Measurements from ENCODE around the gene PAX5. TPM values are rescaled to one million over a fixed set of nuclear protein-coding genes. Genes with fewer than 3 reads are reported as not detected.
A peak's percentile ranks its signal among the peaks of the same experiment; 100 is the strongest.

The PAX5 gene
- total and polyA plus RNA-seq, 2 of the 13 experiments (the other 11 are each of a cell fraction or from before 2014, with no cell fraction given), result not detected

- Histone ChIP-seq H4K20me1 (ENCODE audit: insufficient read depth, low read length) (no peaks in the 10 kb centered on the region), H3K4me1 (ENCODE audit: insufficient read depth, low read length) (no peaks in the 10 kb centered on the region), H2AFZ (ENCODE audit: low read length) (no peak overlapping the region), H3K27me3 (ENCODE audit: control insufficient read depth in 1 of 2, insufficient read depth in 2 of 2, low read length in 2 of 2) (no peaks in the 10 kb centered on the region; a peak in 1 of 5 replicates), H3K79me2 (ENCODE audit: insufficient read depth, low read length) (no peaks in the 10 kb centered on the region), H3K36me3 (replicated peaks in 1 of 2; ENCODE audit: control insufficient read depth in 1 of 2, insufficient read depth in 2 of 2, low read length in 2 of 2) (no peaks in the 10 kb centered on the region), H3K4me3 (replicated peaks in 1 of 3; ENCODE audit: insufficient read depth in 1 of 3, low read depth in 2 of 3, low read length in 3 of 3) (no peak overlapping the region), H3K27ac (ENCODE audit: extremely low read length, insufficient read depth, low read length) (no peak overlapping the region), H3K4me2 (ENCODE audit: low read depth, low read length) (no peak overlapping the region), H3K9me3 (ENCODE audit: low read length) (no peaks in the 10 kb centered on the region), H3K9ac (ENCODE audit: insufficient read depth, low read depth, low read length) (no peak overlapping the region)
- in situ Hi-C loops (cut with HindIII; ENCODE audit: extremely low pct_ligation_motif_present, low pct_unique_long_range_greater_than_20kb), result no loop called here
- 49% methylated on average over 5 of the region's 12 CpGs for WGBS (ENCODE audit: low lambda C conversion rate)
- DNase-seq (ENCODE audit: low spot score), result no peak
- POLR2A ChIA-PET, result no interaction called here
- intact Hi-C loops (cut with micrococcal nuclease; ENCODE audit: unreplicated experiment), result no loop called here
- FAIRE-seq, result no peak
- ATAC-seq, result no peak
- CTCF ChIA-PET (ENCODE audit: low intra/inter-chr PET ratio, low total read pairs), result no interaction called here
- TF ChIP-seq ARHGAP35 (CRISPR knock-in tag; IDR thresholded peaks at IDR 0.05; ENCODE audit: borderline replicate concordance) (no peak), ZNF629 (CRISPR knock-in tag; conservative IDR thresholded peaks at IDR 0.05) (0 out of 2 replicates have a peak, but pooled peaks have one; percentile 7)
- BruUV-seq (replicated peaks), result no TSS peak
These were observed 122.3 kb downstream of the PAX5 start for GRCh38 chr9:36911601-36912412.

GRCh38 chr9:36911037-36911436, 123.0 kb downstream of the PAX5 start:
- FAIRE-seq (no peak), ATAC-seq (no peak), DNase-seq (ENCODE audit: low spot score) (no peak)
- 52% methylated on average over 6 of the region's 6 CpGs for WGBS (ENCODE audit: low lambda C conversion rate)
- Histone ChIP-seq H3K4me2 (ENCODE audit: low read depth, low read length) (no peak overlapping the region), H2AFZ (ENCODE audit: low read length) (no peak overlapping the region), H3K27me3 (ENCODE audit: control insufficient read depth in 1 of 2, insufficient read depth in 2 of 2, low read length in 2 of 2) (no peaks in the 10 kb centered on the region; a peak in 1 of 5 replicates), H3K9ac (ENCODE audit: insufficient read depth, low read depth, low read length) (no peak overlapping the region), H3K27ac (ENCODE audit: extremely low read length, insufficient read depth, low read length) (no peak overlapping the region), H3K36me3 (replicated peaks in 1 of 2; ENCODE audit: control insufficient read depth in 1 of 2, insufficient read depth in 2 of 2, low read length in 2 of 2) (no peaks in the 10 kb centered on the region), H3K9me3 (ENCODE audit: low read length) (no peaks in the 10 kb centered on the region), H3K4me3 (replicated peaks in 1 of 3; ENCODE audit: insufficient read depth in 1 of 3, low read depth in 2 of 3, low read length in 3 of 3) (no peak overlapping the region), H4K20me1 (ENCODE audit: insufficient read depth, low read length) (no peaks in the 10 kb centered on the region), H3K4me1 (ENCODE audit: insufficient read depth, low read length) (no peaks in the 10 kb centered on the region), H3K79me2 (ENCODE audit: insufficient read depth, low read length) (no peaks in the 10 kb centered on the region)
- in situ Hi-C loops (cut with HindIII; ENCODE audit: extremely low pct_ligation_motif_present, low pct_unique_long_range_greater_than_20kb), result no loop called here
- no TSS peak for BruUV-seq (replicated peaks)
- intact Hi-C loops (cut with micrococcal nuclease; ENCODE audit: unreplicated experiment), result no loop called here
- CTCF ChIA-PET (ENCODE audit: low intra/inter-chr PET ratio, low total read pairs), result no interaction called here
- POLR2A ChIA-PET, result no interaction called here
- TF ChIP-seq ZNF30 (CRISPR knock-in tag; IDR thresholded peaks at IDR 0.05) (no peak), ZNF12 (CRISPR knock-in tag; IDR thresholded peaks at IDR 0.05) (no peak), BRD4 (CRISPR knock-in tag; IDR thresholded peaks at IDR 0.05) (no peak), ZBTB21 (CRISPR knock-in tag; IDR thresholded peaks at IDR 0.05) (no peak), RXRB (CRISPR knock-in tag; IDR thresholded peaks at IDR 0.05; ENCODE audit: borderline replicate concordance) (no peak)
- TF ChIP-seq, protein P1, sequence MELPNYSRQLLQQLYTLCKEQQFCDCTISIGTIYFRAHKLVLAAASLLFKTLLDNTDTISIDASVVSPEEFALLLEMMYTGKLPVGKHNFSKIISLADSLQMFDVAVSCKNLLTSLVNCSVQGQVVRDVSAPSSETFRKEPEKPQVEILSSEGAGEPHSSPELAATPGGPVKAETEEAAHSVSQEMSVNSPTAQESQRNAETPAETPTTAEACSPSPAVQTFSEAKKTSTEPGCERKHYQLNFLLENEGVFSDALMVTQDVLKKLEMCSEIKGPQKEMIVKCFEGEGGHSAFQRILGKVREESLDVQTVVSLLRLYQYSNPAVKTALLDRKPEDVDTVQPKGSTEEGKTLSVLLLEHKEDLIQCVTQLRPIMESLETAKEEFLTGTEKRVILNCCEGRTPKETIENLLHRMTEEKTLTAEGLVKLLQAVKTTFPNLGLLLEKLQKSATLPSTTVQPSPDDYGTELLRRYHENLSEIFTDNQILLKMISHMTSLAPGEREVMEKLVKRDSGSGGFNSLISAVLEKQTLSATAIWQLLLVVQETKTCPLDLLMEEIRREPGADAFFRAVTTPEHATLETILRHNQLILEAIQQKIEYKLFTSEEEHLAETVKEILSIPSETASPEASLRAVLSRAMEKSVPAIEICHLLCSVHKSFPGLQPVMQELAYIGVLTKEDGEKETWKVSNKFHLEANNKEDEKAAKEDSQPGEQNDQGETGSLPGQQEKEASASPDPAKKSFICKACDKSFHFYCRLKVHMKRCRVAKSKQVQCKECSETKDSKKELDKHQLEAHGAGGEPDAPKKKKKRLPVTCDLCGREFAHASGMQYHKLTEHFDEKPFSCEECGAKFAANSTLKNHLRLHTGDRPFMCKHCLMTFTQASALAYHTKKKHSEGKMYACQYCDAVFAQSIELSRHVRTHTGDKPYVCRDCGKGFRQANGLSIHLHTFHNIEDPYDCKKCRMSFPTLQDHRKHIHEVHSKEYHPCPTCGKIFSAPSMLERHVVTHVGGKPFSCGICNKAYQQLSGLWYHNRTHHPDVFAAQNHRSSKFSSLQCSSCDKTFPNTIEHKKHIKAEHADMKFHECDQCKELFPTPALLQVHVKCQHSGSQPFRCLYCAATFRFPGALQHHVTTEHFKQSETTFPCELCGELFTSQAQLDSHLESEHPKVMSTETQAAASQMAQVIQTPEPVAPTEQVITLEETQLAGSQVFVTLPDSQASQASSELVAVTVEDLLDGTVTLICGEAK (IDR thresholded peaks at IDR 0.05), result no peak
- TF ChIP-seq, protein P1 (CRISPR knock-in tag; IDR thresholded peaks at IDR 0.05), result no peak
- TF ChIP-seq, protein P2, sequence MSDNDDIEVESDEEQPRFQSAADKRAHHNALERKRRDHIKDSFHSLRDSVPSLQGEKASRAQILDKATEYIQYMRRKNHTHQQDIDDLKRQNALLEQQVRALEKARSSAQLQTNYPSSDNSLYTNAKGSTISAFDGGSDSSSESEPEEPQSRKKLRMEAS (IDR thresholded peaks at IDR 0.05), result no peak

All from HepG2 (cell line).